Thoracic aorta (tissue), 2 donors: Measurements from ENCODE around the gene RIMBP2. TPM values are rescaled to one million over a fixed set of nuclear protein-coding genes. Genes with fewer than 3 reads are reported as not detected.

Experiments
- ATAC-seq: fragments of 150-250 bp; one replicate; pipeline ENCODE4 v1.8.0; 2017; ENCODE audit warnings: low read depth; ENCODE audit not compliant: insufficient number of reproducible peaks, low FRiP score
- DNase-seq: peaks from one replicate; pipeline ENCODE4 v3.0.0-alpha.2; 2020; ENCODE audit warnings: low spot score
- H3K27ac ChIP-seq, 2 donors: fragments of 200-600 bp; sonication (generic); 1 replicate in 1 of 2; 2 replicates in 1 of 2; pipeline ENCODE4 v1.5.1; 2016; ENCODE audit warnings: mild to moderate bottlenecking in 2 of 2, moderate library complexity in 2 of 2
- H3K27me3 ChIP-seq: fragments of 200-600 bp; sonication (generic); replicated peaks from 2 replicates; pipeline ENCODE4 v1.6.0; 2016; ENCODE audit warnings: mild to moderate bottlenecking; ENCODE audit not compliant: insufficient read depth
- H3K36me3 ChIP-seq: fragments of 200-600 bp; sonication (generic); one replicate; pipeline ENCODE4 v1.5.1; 2016
- H3K4me1 ChIP-seq, 2 donors: fragments of 200-600 bp; sonication (generic); 1 replicate in 1 of 2; 2 replicates in 1 of 2; pipeline versions ENCODE4 v1.5.1 to v1.6.0; 2016; ENCODE audit warnings: low read depth in 2 of 2, mild to moderate bottlenecking in 1 of 2; ENCODE audit not compliant: control insufficient read depth in 1 of 2
- H3K4me3 ChIP-seq: fragments of 200-600 bp; sonication (generic); 2 replicates; pipeline ENCODE4 v1.5.1; 2016; ENCODE audit warnings: mild to moderate bottlenecking
- H3K9me3 ChIP-seq: fragments of 200-600 bp; sonication (generic); 2 replicates; pipeline ENCODE4 v1.5.1; 2016
- CTCF ChIP-seq: fragments of 200-600 bp; sonication (generic); IDR thresholded peaks from one replicate; pipeline ENCODE4 v1.5.1; 2019; ENCODE audit warnings: antibody characterized with exemption
- total RNA-seq, 2 donors: library from RNA; depleted of rRNA; stranded (reverse); fragments of >200 nt; gene quantifications; one replicate each; pipeline versions ENCODE4 v1.1.0 to v1.2.3, GENCODE V29; 2016

The RIMBP2 gene
- total RNA-seq, 2 donors from 2014 or later, result 0.54 to 0.92 TPM

- no peaks in the 10 kb centered on the region for H3K4me1 ChIP-seq
- H3K27me3 ChIP-seq, result no peaks in the 10 kb centered on the region
- no peaks in the 10 kb centered on the region for H3K36me3 ChIP-seq
- H3K4me3 ChIP-seq, result no peak overlapping the region
- ATAC-seq (no peak), DNase-seq (no peak)
- no peak overlapping the region for H3K27ac ChIP-seq
- H3K9me3 ChIP-seq, result no peaks in the 10 kb centered on the region
- TF ChIP-seq CTCF, result no peak
Observed at GRCh38 chr12:130440411-130441080, 275.6 kb downstream of the RIMBP2 start.

- no peak for TF ChIP-seq CTCF
- H3K27me3 ChIP-seq, result no peaks in the 10 kb centered on the region
- ATAC-seq (no peak), DNase-seq (no peak)
- no peak overlapping the region for H3K4me3 ChIP-seq
- H3K9me3 ChIP-seq, result no peaks in the 10 kb centered on the region
- no peaks in the 10 kb centered on the region for H3K36me3 ChIP-seq
- no peak overlapping the region for H3K27ac ChIP-seq
- H3K4me1 ChIP-seq, result no peaks in the 10 kb centered on the region
Observed at GRCh38 chr12:130439250-130439649, 276.8 kb downstream of the RIMBP2 start.

GRCh38 chr12:130438711-130439110 lies 277.4 kb downstream of the RIMBP2 start:
- no peaks in the 10 kb centered on the region for H3K9me3 ChIP-seq
- no peak for TF ChIP-seq CTCF
- H3K27me3 ChIP-seq, result no peaks in the 10 kb centered on the region
- ATAC-seq, result no peak
- no peaks in the 10 kb centered on the region for H3K4me1 ChIP-seq
- H3K27ac ChIP-seq, result no peak overlapping the region
- H3K4me3 ChIP-seq, result no peak overlapping the region
- DNase-seq, result no peak
- H3K36me3 ChIP-seq, result no peaks in the 10 kb centered on the region

- no peaks in the 10 kb centered on the region for H3K4me1 ChIP-seq
- no peak overlapping the region for H3K4me3 ChIP-seq
- H3K9me3 ChIP-seq, result no peaks in the 10 kb centered on the region
- ATAC-seq (no peak), DNase-seq (no peak)
- no peak for TF ChIP-seq CTCF
- no peaks in the 10 kb centered on the region for H3K36me3 ChIP-seq
- no peaks in the 10 kb centered on the region for H3K27me3 ChIP-seq
- no peak overlapping the region for H3K27ac ChIP-seq
Observed at GRCh38 chr12:130438243-130438620, 277.9 kb downstream of the RIMBP2 start.

DNA sequence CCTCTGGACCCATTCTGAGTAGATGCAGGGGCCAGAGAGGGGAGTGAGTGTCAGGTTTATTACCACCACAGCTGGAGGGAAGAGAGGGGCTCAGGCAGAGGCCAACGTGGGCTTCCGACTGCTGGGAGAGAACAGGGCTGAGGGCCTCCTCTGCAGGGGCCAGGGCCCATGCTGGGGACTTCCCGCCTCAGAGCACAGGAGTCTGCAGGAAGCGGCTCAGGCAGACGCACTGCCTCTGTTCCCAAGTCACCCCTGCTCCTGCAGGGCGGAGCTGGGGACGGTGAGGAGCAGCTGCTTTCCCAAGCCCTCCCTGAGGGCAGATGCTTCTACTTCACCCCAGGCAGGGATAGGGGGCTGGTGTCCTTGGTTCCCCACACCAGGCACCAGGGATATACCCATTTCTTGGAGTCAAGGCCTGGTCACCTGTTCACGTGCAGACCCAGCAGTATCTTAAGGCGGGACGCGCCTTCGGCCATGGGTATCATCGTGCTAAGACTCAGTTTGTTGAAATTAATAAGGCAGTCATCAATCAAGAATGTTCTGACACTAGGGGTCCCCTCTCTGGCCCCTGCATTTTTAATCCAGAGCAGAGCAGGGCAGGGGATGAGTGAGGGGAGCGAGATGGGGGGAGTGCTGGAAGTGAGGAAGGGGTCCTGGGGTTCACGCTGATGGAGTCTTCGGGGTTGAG lies 278.4 kb downstream of the RIMBP2 start:
- Histone ChIP-seq H3K27ac (no peak overlapping the region), H3K36me3 (no peaks in the 10 kb centered on the region), H3K27me3 (no peaks in the 10 kb centered on the region), H3K9me3 (no peaks in the 10 kb centered on the region), H3K4me3 (no peak overlapping the region), H3K4me1 (no peaks in the 10 kb centered on the region)
- DNase-seq (no peak), ATAC-seq (no peak)
- TF ChIP-seq CTCF, result no peak
